B cell (primary cell): Measurements from ENCODE around the gene NRDC. TPM values are rescaled to one million over a fixed set of nuclear protein-coding genes. Genes with fewer than 3 reads are reported as not detected.

Source experiments
- ATAC-seq: fragments of 200-7000 bp; cut with Tn5 transposase; one replicate; pipeline ENCODE4 v1.10.0; 2021; ENCODE audit warnings: low read depth, mild to moderate bottlenecking, moderate number of reproducible peaks, moderate library complexity
- CTCF ChIA-PET: fragments of 350-600 bp; sonication (Branson Sonifier 250); formaldehyde crosslinking; loops from one replicate; lab custom pipeline; 2021; ENCODE audit warnings: antibody characterized with exemption, inconsistent platforms; lab: Charles Lee
- POLR2A ChIA-PET: fragments of 350-600 bp; sonication (Branson Sonifier 250); formaldehyde crosslinking; loops from one replicate; lab custom pipeline; 2021; ENCODE audit warnings: antibody characterized with exemption; lab: Charles Lee
- DNase-seq: peaks from one replicate; pipeline ENCODE4 v3.0.0; 2013
- H2AFZ ChIP-seq: 2 replicates; pipeline ENCODE4 v1.6.1; 2012; ENCODE audit warnings: mild to moderate bottlenecking, low read depth, low read length; ENCODE audit not compliant: insufficient read depth, poor library complexity, severe bottlenecking
- H3K27ac ChIP-seq, 2 donors: 1 replicate in 1 of 2; 2 replicates in 1 of 2; pipeline ENCODE4 v1.5.1; 2012 to 2013; ENCODE audit warnings: low read length in 2 of 2, mild to moderate bottlenecking in 2 of 2, moderate library complexity in 1 of 2
- H3K27me3 ChIP-seq, 4 experiments: fragments of 200-600 bp in 1 of 4; sonication (generic) in 1 of 4; replicated peaks in 1 of 4; 1 replicate in 2 of 4; 2 replicates in 2 of 4; pipeline versions ENCODE4 v1.6.1 to v1.7.0; 2013 to 2016; ENCODE audit warnings: low read length in 3 of 4, mild to moderate bottlenecking in 2 of 4, mixed read lengths in 1 of 4, moderate library complexity in 1 of 4; ENCODE audit not compliant: insufficient read depth in 4 of 4, control insufficient read depth in 3 of 4; ENCODE audit errors: control extremely low read depth in 1 of 4
- H3K36me3 ChIP-seq, 2 experiments: replicated peaks in 1 of 2; 1 replicate in 1 of 2; 2 replicates in 1 of 2; pipeline versions ENCODE4 v1.6.1 to v1.7.1; 2013; ENCODE audit warnings: low read length in 1 of 2; ENCODE audit not compliant: insufficient read depth in 2 of 2, control insufficient read depth in 1 of 2; ENCODE audit errors: control extremely low read depth in 1 of 2, extremely low read depth in 1 of 2
- H3K4me1 ChIP-seq, 2 donors: fragments of 200-600 bp in 1 of 2; sonication (generic) in 1 of 2; 1 replicate in 1 of 2; 2 replicates in 1 of 2; pipeline versions ENCODE4 v1.5.1 to v1.6.1; 2013 to 2017; ENCODE audit warnings: low read length in 2 of 2; ENCODE audit not compliant: control insufficient read depth in 2 of 2, insufficient read depth in 2 of 2
- H3K4me2 ChIP-seq: replicated peaks from 2 replicates; pipeline ENCODE3; 2012; ENCODE audit warnings: mild to moderate bottlenecking, low read depth, low read length; ENCODE audit not compliant: poor library complexity, severe bottlenecking
- H3K4me3 ChIP-seq, 5 experiments: fragments of 200-600 bp in 1 of 5; sonication (generic) in 1 of 5; 1 replicate in 3 of 5; 2 replicates in 2 of 5; pipeline versions ENCODE4 v1.5.1 to v1.7.0; 2011 to 2016; ENCODE audit warnings: low read length in 4 of 5, mild to moderate bottlenecking in 4 of 5, low read depth in 2 of 5, control low read depth in 1 of 5, moderate library complexity in 1 of 5; ENCODE audit not compliant: insufficient read depth in 1 of 5; ENCODE audit errors: control extremely low read depth in 1 of 5, extremely low read depth in 1 of 5
- H3K79me2 ChIP-seq: fragments of 200-600 bp; sonication (generic); one replicate; pipeline ENCODE4 v1.6.0; 2016; ENCODE audit warnings: low read length; ENCODE audit not compliant: control insufficient read depth, insufficient read depth
- H3K9ac ChIP-seq: fragments of 200-600 bp; sonication (generic); 2 replicates; pipeline ENCODE4 v1.6.1; 2017; ENCODE audit warnings: mild to moderate bottlenecking, low read length, moderate library complexity
- H3K9me3 ChIP-seq, 3 donors: one replicate each; pipeline versions ENCODE4 v1.6.1 to v1.7.1; 2013; ENCODE audit warnings: low read length in 2 of 3; ENCODE audit not compliant: control insufficient read depth in 2 of 3, insufficient read depth in 1 of 3; ENCODE audit errors: control extremely low read depth in 1 of 3
- H4K20me1 ChIP-seq: 2 replicates; pipeline ENCODE4 v1.6.0; 2012; ENCODE audit warnings: mild to moderate bottlenecking, low read length; ENCODE audit not compliant: insufficient read depth, control insufficient read depth, poor library complexity, severe bottlenecking
- H3K27ac Mint-ChIP-seq: one replicate; pipeline ENCODE4 v1.8.0; 2021; ENCODE audit warnings: mixed read lengths
- H3K27me3 Mint-ChIP-seq: one replicate; pipeline ENCODE4 v1.8.0; 2021; ENCODE audit warnings: mixed read lengths
- H3K4me1 Mint-ChIP-seq: one replicate; pipeline ENCODE4 v1.8.0; 2021; ENCODE audit warnings: mixed read lengths
- H3K4me3 Mint-ChIP-seq: one replicate; pipeline ENCODE4 v1.8.0; 2021; ENCODE audit warnings: mixed read lengths
- H3K9me3 Mint-ChIP-seq: one replicate; pipeline ENCODE4 v1.8.0; 2022; ENCODE audit warnings: mixed read lengths; ENCODE audit not compliant: insufficient read depth
- CTCF ChIP-seq: fragments of 200-600 bp; IDR thresholded peaks from one replicate; pipeline ENCODE4 v1.8.0; 2022; ENCODE audit warnings: antibody characterized with exemption, mild to moderate bottlenecking
- EZH2 ChIP-seq: IDR thresholded peaks from 2 replicates; pipeline ENCODE4 v1.6.1; 2012; ENCODE audit warnings: borderline replicate concordance, low read depth, mild to moderate bottlenecking, moderate library complexity, low read length; ENCODE audit not compliant: insufficient read depth, poor library complexity, severe bottlenecking
- WGBS: methylation state at CpG from one replicate; pipeline ENCODE4 v1.1.5; 2013; ENCODE audit warnings: missing lambda C conversion rate; ENCODE audit not compliant: insufficient coverage; 5-methylcytosine and 5-hydroxymethylcytosine counted together
- intact Hi-C: fragments of 100-400 bp; cut with micrococcal nuclease; formaldehyde crosslinking; loops from one replicate; pipeline ENCODE4 v1.10.0; 2022
- polyA plus RNA-seq: library from polyadenylated mRNA; depleted of rRNA; stranded (reverse); fragments of >200 nt; gene quantifications from 2 replicates; pipeline ENCODE4 v1.2.3, GENCODE V29; 2012
- total RNA-seq, 2 donors: library from RNA; stranded (reverse); fragments of 120-200 nt in 1 of 2; gene quantifications; 1 replicate in 1 of 2; 2 replicates in 1 of 2; pipeline versions ENCODE4 v1.2.3 to v1.2.4, GENCODE V29; 2013 to 2022

NRDC gene
- total and polyA plus RNA-seq, 2 donors (not counting 1 experiment from before 2014, with no cell fraction given): 55.3 to 154 TPM

- Mint-ChIP-seq H3K27ac (no peak overlapping the region), H3K4me3 (no peak overlapping the region), H3K4me1 (peaks cover 6% of the 10 kb centered on the region), H3K27me3 (no peaks in the 10 kb centered on the region), H3K9me3 (peaks cover 2% of the 10 kb centered on the region)
- H3K4me3 ChIP-seq: no peak overlapping the region
- no peaks in the 10 kb centered on the region for H4K20me1 ChIP-seq
- ATAC-seq (no peak), DNase-seq (no peak)
- H3K4me1 ChIP-seq: no peaks in the 10 kb centered on the region
- intact Hi-C loops: no loop called here
- TF ChIP-seq EZH2 (no peak), CTCF (no peak)
- ChIA-PET CTCF (interaction anchor here (0.8 kb wide), 1 partner anchor 18 kb away, joined by 3 read pairs; no protein-coding TSS in a partner anchor), POLR2A (no interaction called here)
- H3K9me3 ChIP-seq: no peaks in the 10 kb centered on the region
- WGBS: no CpG with 5 or more reads among the region's 3 CpGs
- H3K27me3 ChIP-seq: no peaks in the 10 kb centered on the region
- H3K79me2 ChIP-seq: no peaks in the 10 kb centered on the region
- H3K36me3 ChIP-seq: peaks cover 13 to 38% of the 10 kb centered on the region in 2 experiments
- H3K9ac ChIP-seq: no peak overlapping the region
- no peak overlapping the region for H2AFZ ChIP-seq
- H3K27ac ChIP-seq: no peak overlapping the region
- H3K4me2 ChIP-seq: no peak overlapping the region
Measured at GRCh38 chr1:51749151-51749550, 129.4 kb downstream of the NRDC start.

GRCh38 chr1:51745304-51745570 lies 133.3 kb downstream of the NRDC start:
- CTCF ChIA-PET: no interaction called here
- no peaks in the 10 kb centered on the region for H3K9me3 Mint-ChIP-seq
- H3K79me2 ChIP-seq: peaks cover 14% of the 10 kb centered on the region
- peaks cover 17% of the 10 kb centered on the region for H3K4me1 Mint-ChIP-seq
- DNase-seq (no peak), ATAC-seq (no peak)
- no peak overlapping the region for H3K4me3 ChIP-seq
- no peak overlapping the region for H3K9ac ChIP-seq
- POLR2A ChIA-PET: no interaction called here
- H3K4me1 ChIP-seq: no peaks in the 10 kb centered on the region
- H4K20me1 ChIP-seq: peaks cover 7% of the 10 kb centered on the region
- H3K27ac Mint-ChIP-seq: no peak overlapping the region
- no peak for TF ChIP-seq EZH2
- no peak for TF ChIP-seq CTCF
- H2AFZ ChIP-seq: no peak overlapping the region
- intact Hi-C loops: no loop called here
- H3K9me3 ChIP-seq: no peaks in the 10 kb centered on the region
- H3K36me3 ChIP-seq: peaks cover 3 to 17% of the 10 kb centered on the region in 2 experiments
- H3K27ac ChIP-seq: no peak overlapping the region
- no peaks in the 10 kb centered on the region for H3K27me3 ChIP-seq
- no peaks in the 10 kb centered on the region for H3K27me3 Mint-ChIP-seq
- H3K4me3 Mint-ChIP-seq: no peak overlapping the region
- no peak overlapping the region for H3K4me2 ChIP-seq
